G401 (cell line): ENCODE data around the gene LYSMD3. TPM values are rescaled to one million over a fixed set of nuclear protein-coding genes. Genes with fewer than 3 reads are reported as not detected.
A peak's percentile ranks its signal among the peaks of the same experiment; 100 is the strongest.

Experiments
- DNase-seq: peaks from one replicate; pipeline ENCODE4 v3.0.0-alpha.2; 2015; ENCODE audit warnings: low spot score
- in situ Hi-C: cut with HindIII; loops from 2 replicates; pipeline ENCODE4 v1.10.0; 2016; ENCODE audit warnings: low sequenced_read_pairs, mixed read lengths
- total RNA-seq: library from RNA; depleted of rRNA; stranded (reverse); fragments of >200 nt; shearing (Covaris generic); gene quantifications from 2 replicates; pipeline ENCODE4 v1.2.3, GENCODE V29; 2014

LYSMD3 gene
- total RNA-seq, 1 experiment from 2014 or later: 6.2 TPM

GRCh38 chr5:90495146-90495545, 34.2 kb downstream of the LYSMD3 start:
- in situ Hi-C loops: no loop called here
- no peak for DNase-seq

- in situ Hi-C loops: no loop called here
- DNase-seq: no peak
Observed at GRCh38 chr5:90494043-90494442, 35.3 kb downstream of the LYSMD3 start.

- in situ Hi-C loops: no loop called here
- no peak for DNase-seq
Observed at GRCh38 chr5:90488791-90489190, 40.6 kb downstream of the LYSMD3 start.

GRCh38 chr5:90484540-90484939, 44.8 kb downstream of the LYSMD3 start:
- no peak for DNase-seq
- in situ Hi-C loops: no loop called here

GRCh38 chr5:90483206-90483605, 46.2 kb downstream of the LYSMD3 start:
- in situ Hi-C loops: no loop called here
- no peak for DNase-seq

- no peak for DNase-seq
Observed at GRCh38 chr5:90480699-90481098, 48.7 kb downstream of the LYSMD3 start.

GRCh38 chr5:90479611-90480385, 49.6 kb downstream of the LYSMD3 start:
- DNase-seq: no peak
- in situ Hi-C loops: no loop called here

More at GRCh38 chr5:90480699-90481098, 48.7 kb downstream of the LYSMD3 start:
- in situ Hi-C loops: no loop called here

GRCh38 chr5:90477621-90478215, 51.7 kb downstream of the LYSMD3 start:
- in situ Hi-C loops: no loop called here
- no peak for DNase-seq

GRCh38 chr5:90477073-90477472, 52.3 kb downstream of the LYSMD3 start:
- in situ Hi-C loops: no loop called here
- no peak for DNase-seq

- in situ Hi-C loops: no loop called here
- DNase-seq: peak; percentile 8
Observed at GRCh38 chr5:90476391-90476790, 53.0 kb downstream of the LYSMD3 start.

- in situ Hi-C loops: no loop called here
- no peak for DNase-seq
Observed at GRCh38 chr5:90475436-90475980, 53.9 kb downstream of the LYSMD3 start.

- in situ Hi-C loops: no loop called here
Observed at GRCh38 chr5:90474235-90475107, 54.9 kb downstream of the LYSMD3 start, which contains the start of the genes MBLAC2 and POLR3G. TSS of gene MBLAC2 (minus strand) at chr5:90474771. CDS start at chr5:90474292, 479 bp downstream. TSS of gene POLR3G (plus strand) at chr5:90474864. CDS start at chr5:90485568, 10,704 bp downstream.

GRCh38 chr5:90473396-90474234, 55.8 kb downstream of the LYSMD3 start:
- DNase-seq: peak; percentile 55
- in situ Hi-C loops: no loop called here

More at GRCh38 chr5:90474235-90475107, 54.9 kb downstream of the LYSMD3 start, which contains the start of the genes MBLAC2 and POLR3G:
- peak; percentile 93 for DNase-seq

GRCh38 chr5:90472783-90473395, 56.5 kb downstream of the LYSMD3 start:
- in situ Hi-C loops: no loop called here
- DNase-seq: no peak
